ENCODE results near the gene DNAJC15.
"Not testable (repeated sequence)": the region's sequence is repeated elsewhere in the genome, so short reads cannot be mapped to it uniquely, and the experiment has no call there.

Gene DNAJC15

DNA sequence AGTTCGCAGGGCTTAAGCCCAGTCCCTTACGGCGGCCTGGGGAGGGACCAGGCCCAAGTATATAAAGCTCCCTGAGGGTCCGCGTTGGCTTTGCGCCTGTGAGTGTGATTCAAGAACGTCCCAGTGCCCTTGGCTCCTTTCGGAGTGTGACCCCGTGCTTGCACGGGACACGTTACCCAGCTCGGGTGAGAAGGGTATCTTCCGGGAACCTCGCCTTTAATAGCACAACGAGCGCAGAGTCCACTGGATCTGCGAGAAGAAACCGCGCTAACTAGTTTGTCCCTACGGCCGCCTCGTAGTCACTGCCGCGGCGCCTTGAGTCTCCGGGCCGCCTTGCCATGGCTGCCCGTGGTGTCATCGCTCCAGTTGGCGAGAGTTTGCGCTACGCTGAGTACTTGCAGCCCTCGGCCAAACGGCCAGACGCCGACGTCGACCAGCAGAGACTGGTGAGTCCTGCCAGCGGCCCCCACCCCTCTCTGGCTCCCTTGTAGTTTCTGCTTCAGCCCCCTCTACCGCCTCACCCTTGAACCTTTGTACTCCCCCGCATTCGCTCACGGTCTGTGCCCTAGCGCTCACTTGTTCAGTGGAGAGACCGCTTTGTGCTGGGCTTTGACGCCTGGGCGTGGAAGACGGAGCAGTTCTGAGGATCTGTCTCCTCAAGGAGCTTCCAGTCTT, at the start of gene DNAJC15:
Gene DNAJC15 (plus strand): TSS at position 298 of the 675 bp plus-strand sequence. CDS start 41 bp downstream, at position 339.
- DNase-seq: peak; percentile 53

DNA sequence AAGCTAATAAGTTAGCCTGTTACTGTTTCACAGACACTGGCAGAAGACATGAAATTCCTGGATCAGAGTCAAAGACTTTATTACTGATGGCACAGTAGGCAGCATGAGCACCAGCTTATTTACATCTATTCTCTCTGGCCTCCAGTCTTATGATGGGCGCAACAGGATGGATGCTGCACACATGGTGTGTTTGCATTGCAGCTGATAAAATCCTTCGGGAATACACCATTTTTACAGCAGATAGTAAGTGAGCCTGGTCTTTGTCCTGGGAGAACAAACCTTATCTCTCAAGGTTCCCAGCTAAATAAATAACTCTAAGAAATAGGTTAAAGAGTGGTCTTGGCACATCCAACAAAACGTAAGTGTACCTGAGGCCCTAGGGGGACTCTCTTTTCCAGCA, 47.3 kb upstream of the DNAJC15 start:
- DNase-seq: no peak

- no peak for DNase-seq
Observed at GRCh38 chr13:42977219-42977659, 46.1 kb upstream of the DNAJC15 start.

GRCh38 chr13:42981317-42981716, 42.1 kb upstream of the DNAJC15 start:
- DNase-seq: no peak

GRCh38 chr13:42981853-42982252, 41.5 kb upstream of the DNAJC15 start:
- no peak for DNase-seq

- DNase-seq: no peak
Observed at GRCh38 chr13:42984026-42984425, 39.4 kb upstream of the DNAJC15 start.

DNA sequence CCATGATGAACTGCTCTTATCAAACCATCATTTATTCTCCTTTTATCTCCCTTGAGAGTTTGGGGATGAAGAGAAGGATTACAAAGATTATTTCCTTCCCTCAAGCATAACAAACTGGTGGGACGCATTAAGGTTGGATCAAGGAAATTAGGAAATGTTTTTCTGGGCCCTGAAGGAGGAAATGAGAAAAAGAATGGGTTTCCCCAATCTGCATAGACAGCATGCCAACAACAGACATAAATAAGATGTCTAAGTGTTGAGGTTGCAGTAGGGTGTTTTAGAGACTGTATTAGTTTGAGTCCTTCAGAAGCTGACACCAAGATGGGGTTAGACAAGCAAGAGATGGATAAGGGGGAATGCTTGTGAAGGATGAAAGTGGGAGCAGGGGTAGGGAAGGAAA, 38.7 kb upstream of the DNAJC15 start:
- DNase-seq: no peak

DNA sequence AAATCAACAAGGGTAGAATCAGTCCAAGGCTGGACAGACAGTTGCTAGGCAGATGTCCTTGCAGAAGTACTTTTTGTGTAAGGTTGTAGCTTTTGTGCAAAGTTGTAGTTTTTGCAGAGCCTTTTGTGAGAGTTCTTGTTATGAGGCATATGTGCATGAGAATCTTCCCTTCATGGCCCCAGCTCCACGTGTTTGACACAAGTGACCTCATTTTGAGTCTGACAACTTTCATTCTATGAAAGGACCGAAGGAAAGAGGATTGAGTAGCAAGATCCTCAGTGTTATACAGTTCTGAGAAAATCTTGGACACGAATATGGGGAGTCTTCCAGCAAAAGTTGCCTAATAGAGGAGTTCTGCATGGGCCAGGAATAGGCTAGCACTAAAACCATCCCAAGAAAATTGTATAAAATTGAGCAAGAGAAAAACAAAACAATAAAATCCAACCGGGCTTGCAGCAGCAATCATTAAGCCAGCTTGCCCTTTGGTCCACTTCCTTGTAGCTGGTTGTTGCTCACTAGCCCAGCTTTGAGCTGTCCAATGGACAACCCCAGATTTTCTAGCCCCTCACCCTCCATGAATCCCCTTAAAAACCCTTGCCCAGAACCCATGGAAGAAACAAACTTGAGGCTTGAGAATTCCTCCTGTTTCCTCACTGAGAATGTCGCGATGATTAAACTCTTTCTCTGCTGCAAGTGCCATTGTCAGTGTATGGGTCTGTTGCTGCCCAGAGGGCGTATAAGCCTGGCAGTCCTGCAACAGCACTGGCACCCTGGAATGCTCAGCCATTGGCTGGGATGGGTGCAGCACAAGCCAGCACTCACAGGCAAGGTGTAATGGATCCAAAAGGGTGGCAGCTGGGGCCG, 37.8 kb upstream of the DNAJC15 start:
- no peak for DNase-seq

DNA sequence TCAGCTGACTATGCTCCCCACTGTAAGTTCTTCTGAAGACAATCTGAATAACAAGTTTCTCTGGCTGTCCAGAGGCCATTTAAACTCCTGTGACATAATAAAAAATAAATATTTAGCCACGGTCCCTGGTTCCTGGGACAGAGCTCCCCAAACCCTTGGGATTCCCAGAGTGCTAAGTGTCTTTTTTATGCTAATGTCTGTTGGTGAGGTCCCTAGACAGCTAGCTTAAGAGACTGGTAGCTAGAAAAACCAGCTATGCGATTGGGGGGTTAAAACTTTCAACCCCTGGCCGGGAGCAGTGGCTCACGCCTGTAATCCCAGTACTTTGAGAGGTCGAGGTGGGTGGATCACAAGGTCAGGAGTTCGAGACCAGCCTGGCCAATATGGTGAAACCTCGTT, 37.2 kb upstream of the DNAJC15 start:
- no peak for DNase-seq

- DNase-seq: peak; percentile 67
Observed at GRCh38 chr13:42990291-42991232, 32.8 kb upstream of the DNAJC15 start.

- not testable (repeated sequence) for DNase-seq
Observed at GRCh38 chr13:42991233-42991897, 32.0 kb upstream of the DNAJC15 start.

DNA sequence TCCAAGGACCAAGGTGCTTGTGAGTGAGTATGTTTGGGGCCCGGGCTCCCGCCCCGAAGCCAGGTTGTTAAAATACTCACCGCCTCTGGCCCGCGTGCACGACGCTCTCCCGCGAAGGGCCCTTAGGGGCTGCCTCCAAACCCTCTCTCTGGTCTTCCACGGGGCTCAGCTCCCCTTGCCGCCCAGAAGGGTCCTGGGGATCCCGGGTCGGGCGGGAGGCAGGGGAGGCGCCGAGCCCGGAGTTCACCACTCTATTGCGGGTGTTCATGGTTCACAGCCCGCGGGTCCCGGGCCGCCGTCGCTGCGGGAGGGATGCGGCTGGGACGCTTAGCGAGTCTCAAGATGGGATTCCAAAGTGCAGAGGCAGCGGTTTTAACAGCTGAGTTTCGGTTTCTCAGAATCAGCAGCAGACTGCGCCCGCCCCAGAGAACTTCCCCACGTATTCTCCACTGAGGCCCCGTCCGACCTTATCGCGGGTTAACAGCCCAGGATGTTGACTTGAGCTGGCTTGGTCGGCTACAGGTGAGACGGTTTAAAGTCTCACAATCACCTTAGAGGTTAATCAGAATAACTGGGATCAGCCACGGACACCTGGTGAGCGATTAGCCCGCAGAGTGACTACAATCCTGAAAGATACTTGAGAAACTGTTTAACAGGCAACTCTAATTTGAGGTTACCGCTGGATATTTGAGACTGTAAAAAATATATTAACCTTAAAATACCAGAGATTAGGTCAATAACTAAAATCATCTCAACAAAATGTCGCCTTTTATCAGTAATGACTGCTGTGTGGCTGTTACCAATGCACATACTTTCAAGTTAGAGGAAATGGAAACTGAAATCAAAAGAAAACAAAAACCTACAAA, 31.3 kb upstream of the DNAJC15 start, which contains the start of gene EPSTI1:
Gene EPSTI1 (minus strand): TSS at position 344 of the 866 bp plus-strand sequence. CDS start 76 bp downstream, at position 268.
- no peak for DNase-seq

DNA sequence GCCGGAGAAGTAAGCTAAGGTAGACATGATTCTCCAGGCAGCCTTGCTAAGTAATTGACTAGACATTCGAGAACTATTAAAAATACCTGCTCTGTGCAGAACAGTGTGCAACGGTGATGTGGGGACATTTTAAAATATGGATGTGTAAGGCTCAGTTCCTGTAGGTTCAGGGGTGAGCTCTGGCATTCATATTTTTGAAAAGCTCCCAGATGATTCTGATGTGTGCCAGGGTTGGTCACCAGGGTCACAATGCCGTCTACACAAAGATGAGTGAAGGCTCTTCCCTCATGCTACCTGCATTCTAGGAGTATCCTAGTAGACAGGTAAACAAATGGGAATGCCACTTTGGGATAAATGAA, 30.6 kb upstream of the DNAJC15 start:
- no peak for DNase-seq

DNA sequence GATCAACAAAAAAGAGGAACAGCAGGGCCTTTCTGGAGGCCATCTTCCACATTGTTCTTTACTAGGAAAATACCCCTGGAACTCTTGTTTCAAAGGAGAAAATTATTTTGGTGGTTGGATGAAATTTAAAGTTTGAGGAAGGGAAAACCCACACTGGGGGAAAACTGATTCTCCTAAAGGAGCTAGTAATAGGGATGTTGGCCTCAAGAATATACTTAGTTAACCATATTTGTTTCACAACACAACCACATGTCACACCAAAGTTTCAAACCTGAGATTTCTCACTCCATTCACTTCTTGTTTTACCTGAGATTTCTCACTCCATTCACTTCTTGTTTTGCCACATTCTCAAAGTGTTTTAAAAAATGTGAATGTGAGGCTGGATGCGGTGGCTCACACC, 28.5 kb upstream of the DNAJC15 start:
- DNase-seq: no peak

GRCh38 chr13:42996584-42996983, 26.8 kb upstream of the DNAJC15 start:
- DNase-seq: no peak

DNA sequence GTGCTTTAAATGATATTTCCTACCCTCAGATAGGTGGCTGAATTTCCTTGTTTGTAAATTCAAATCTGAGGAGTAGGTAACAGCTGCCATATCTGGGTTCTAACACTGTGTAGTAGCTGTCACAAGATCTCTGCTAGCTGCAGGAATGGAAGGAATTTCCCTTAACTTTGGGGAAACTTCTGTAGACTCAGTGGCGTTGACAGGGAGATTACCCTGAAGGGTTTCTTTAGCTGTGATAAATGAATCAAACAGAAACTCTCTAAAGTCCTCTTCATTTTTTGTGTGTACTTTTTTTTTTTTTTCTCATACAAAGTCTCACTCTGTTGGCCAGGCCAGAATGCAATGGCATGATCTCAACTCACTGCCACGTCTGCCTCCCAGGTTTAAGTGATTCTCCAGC, 26.0 kb upstream of the DNAJC15 start:
- DNase-seq: no peak

GRCh38 chr13:42999491-42999890, 23.9 kb upstream of the DNAJC15 start:
- DNase-seq: no peak

DNA sequence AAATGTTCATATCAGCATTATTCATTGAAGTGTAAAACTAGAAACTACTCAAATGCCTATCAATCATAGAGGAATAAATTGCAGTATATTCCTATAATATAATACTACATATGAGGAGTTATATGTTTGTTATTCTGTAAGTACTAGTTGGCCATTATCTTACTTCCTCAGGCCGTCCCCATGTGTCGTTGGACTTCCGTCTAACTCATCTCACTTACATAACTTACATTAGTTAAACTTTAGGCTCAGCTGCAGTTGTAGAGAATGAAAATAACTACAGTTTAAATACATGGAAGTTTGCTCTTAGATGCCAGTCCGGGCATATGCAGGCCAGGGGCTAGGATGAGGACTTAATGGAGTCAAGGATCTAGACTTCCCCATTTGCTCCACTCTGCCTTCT, 22.7 kb upstream of the DNAJC15 start:
- DNase-seq: no peak

- DNase-seq: no peak
Observed at GRCh38 chr13:43002021-43002420, 21.4 kb upstream of the DNAJC15 start.

- no peak for DNase-seq
Observed at GRCh38 chr13:43003010-43003409, 20.4 kb upstream of the DNAJC15 start.

GRCh38 chr13:43003729-43004128, 19.7 kb upstream of the DNAJC15 start:
- no peak for DNase-seq
